Measurements from ENCODE around the gene MAP3K3.
A peak's percentile ranks its signal among the peaks of the same experiment; 100 is the strongest.

Gene MAP3K3

GRCh38 chr17:63621684-63622573 is at the start of gene MAP3K3:
MAP3K3 (plus strand) TSS chr17:63622417; CDS start chr17:63622760, 343 bp downstream.
- DNase-seq, result peak; percentile 99

- DNase-seq, result no peak
Measured at GRCh38 chr17:63573634-63574033, 48.6 kb upstream of the MAP3K3 start.

GRCh38 chr17:63578027-63578768 is 44.0 kb upstream of the MAP3K3 start:
- DNase-seq, result no peak

- DNase-seq, result no peak
Measured at GRCh38 chr17:63578769-63579111, 43.5 kb upstream of the MAP3K3 start.

- no peak for DNase-seq
Measured at GRCh38 chr17:63579633-63580032, 42.6 kb upstream of the MAP3K3 start.

GRCh38 chr17:63587770-63588169 is 34.4 kb upstream of the MAP3K3 start:
- DNase-seq, result no peak

- DNase-seq, result no peak
Measured at GRCh38 chr17:63588797-63589196, 33.4 kb upstream of the MAP3K3 start.

GRCh38 chr17:63589646-63590045 is 32.6 kb upstream of the MAP3K3 start:
- DNase-seq, result no peak

GRCh38 chr17:63592797-63593196 is 29.4 kb upstream of the MAP3K3 start:
- DNase-seq, result no peak

- DNase-seq, result no peak
Measured at GRCh38 chr17:63595132-63595531, 27.1 kb upstream of the MAP3K3 start.

- no peak for DNase-seq
Measured at GRCh38 chr17:63596856-63597586, 25.2 kb upstream of the MAP3K3 start.

- no peak for DNase-seq
Measured at GRCh38 chr17:63598281-63598680, 23.9 kb upstream of the MAP3K3 start.

- DNase-seq, result peak; percentile 74
Measured at GRCh38 chr17:63600569-63601438, 21.4 kb upstream of the MAP3K3 start, which contains the start of gene TACO1. TACO1 (plus strand) TSS chr17:63600895; CDS start chr17:63601084, 189 bp downstream.

GRCh38 chr17:63601439-63602371 is 20.5 kb upstream of the MAP3K3 start:
- no peak for DNase-seq

GRCh38 chr17:63609816-63610573 is 12.2 kb upstream of the MAP3K3 start:
- no peak for DNase-seq

GRCh38 chr17:63610854-63611253 is 11.4 kb upstream of the MAP3K3 start:
- DNase-seq, result no peak

- no peak for DNase-seq
Measured at GRCh38 chr17:63611354-63611753, 10.9 kb upstream of the MAP3K3 start.

GRCh38 chr17:63613663-63614062 is 8.6 kb upstream of the MAP3K3 start:
- DNase-seq, result no peak

GRCh38 chr17:63621229-63621683 is 961 bp upstream of the MAP3K3 start:
- no peak for DNase-seq
